Cardiac muscle cell (in vitro differentiated cells and primary cell): ENCODE measurements around the gene ZNF677. TPM values are rescaled to one million over a fixed set of nuclear protein-coding genes. Genes with fewer than 3 reads are reported as not detected.
"Not testable (repeated sequence)": the region's sequence is repeated elsewhere in the genome, so short reads cannot be mapped to it uniquely, and the experiment has no call there.

ENCODE experiments used
- DNase-seq, 2 donors: peaks; one replicate each; pipeline versions ENCODE4 v3.0.0 to v3.0.0-alpha.2; 2010 to 2017; ENCODE audit warnings: low read depth in 1 of 2, low spot score in 1 of 2
- H3K27ac ChIP-seq: fragments of 200-600 bp; sonication (generic); 2 replicates; pipeline ENCODE4 v1.5.1; 2016
- H3K27me3 ChIP-seq: fragments of 200-600 bp; sonication (generic); 2 replicates; pipeline ENCODE4 v1.6.0; 2016; ENCODE audit warnings: control low read depth
- H3K36me3 ChIP-seq: fragments of 200-600 bp; sonication (generic); 2 replicates; pipeline ENCODE4 v1.5.1; 2016; ENCODE audit warnings: control low read depth
- H3K4me1 ChIP-seq: fragments of 200-600 bp; sonication (generic); 2 replicates; pipeline ENCODE4 v1.8.1; 2017; ENCODE audit warnings: low read depth, mild to moderate bottlenecking, mixed run types
- H3K4me3 ChIP-seq: fragments of 200-600 bp; sonication (generic); 2 replicates; pipeline ENCODE4 v1.5.1; 2016; ENCODE audit warnings: mild to moderate bottlenecking
- H3K9me3 ChIP-seq: fragments of 200-600 bp; sonication (generic); 2 replicates; pipeline ENCODE4 v1.5.1; 2017; ENCODE audit warnings: low read depth, mild to moderate bottlenecking, control low read depth
- CTCF ChIP-seq: IDR thresholded peaks from 2 replicates; pipeline ENCODE4 v1.5.1; 2012; ENCODE audit warnings: low read depth, mild to moderate bottlenecking, low read length
- polyA plus RNA-seq: library from polyadenylated mRNA; unstranded; fragments of >200 nt; fragmentation: Nextera tagmentation; extraction: Ambion mirVana; gene quantifications from 2 replicates; pipeline ENCODE4 v1.2.1, GENCODE V29; 2016
- total RNA-seq: library from RNA; depleted of rRNA; stranded (reverse); fragments of >200 nt; gene quantifications from 2 replicates; pipeline ENCODE4 v1.2.3, GENCODE V29; 2016

The ZNF677 gene
- total and polyA plus RNA-seq, 2 experiments from 2014 or later = 49.2 to 62.1 TPM

GRCh38 chr19:53275480-53275879 is 20.8 kb upstream of the ZNF677 start:
- no peak overlapping the region for H3K27ac ChIP-seq
- no peaks in the 10 kb centered on the region for H3K36me3 ChIP-seq
- no peak for TF ChIP-seq CTCF
- no peaks in the 10 kb centered on the region for H3K9me3 ChIP-seq
- H3K27me3 ChIP-seq = no peaks in the 10 kb centered on the region
- H3K4me1 ChIP-seq = no peaks in the 10 kb centered on the region
- no peak overlapping the region for H3K4me3 ChIP-seq
- no peak for DNase-seq

GRCh38 chr19:53272044-53272443 is 17.4 kb upstream of the ZNF677 start:
- Histone ChIP-seq H3K36me3 (no peaks in the 10 kb centered on the region), H3K27me3 (no peaks in the 10 kb centered on the region), H3K9me3 (no peaks in the 10 kb centered on the region), H3K4me3 (no peak overlapping the region), H3K4me1 (no peaks in the 10 kb centered on the region), H3K27ac (no peak overlapping the region)
- no peak for DNase-seq
- no peak for TF ChIP-seq CTCF

- H3K4me1 ChIP-seq, H3K27ac ChIP-seq, H3K4me3 ChIP-seq, H3K36me3 ChIP-seq, H3K27me3 ChIP-seq, DNase-seq, H3K9me3 ChIP-seq: not testable (repeated sequence)
These were observed 15.2 kb upstream of the ZNF677 start for GRCh38 chr19:53269861-53270260.

GRCh38 chr19:53267623-53268022 is 12.9 kb upstream of the ZNF677 start, which contains the start of gene VN1R4:
Gene VN1R4, minus strand, starts transcription at chr19:53267723. Its CDS starts 58 bp downstream, at chr19:53267665.
- H3K4me1 ChIP-seq, DNase-seq, H3K36me3 ChIP-seq, H3K27ac ChIP-seq, H3K9me3 ChIP-seq, H3K27me3 ChIP-seq, H3K4me3 ChIP-seq: not testable (repeated sequence)

- not testable (repeated sequence) for H3K4me3 ChIP-seq, H3K36me3 ChIP-seq, H3K27me3 ChIP-seq, DNase-seq, H3K27ac ChIP-seq, H3K9me3 ChIP-seq, H3K4me1 ChIP-seq
These were observed 3.2 kb upstream of the ZNF677 start, which contains the start of gene VN1R2 for GRCh38 chr19:53257715-53258342. Gene VN1R2, plus strand, starts transcription at chr19:53258292. Its CDS starts 84 bp downstream, at chr19:53258376.

GRCh38 chr19:53246498-53246897 is 8.2 kb downstream of the ZNF677 start:
- peaks cover 1% of the 10 kb centered on the region for H3K9me3 ChIP-seq
- TF ChIP-seq CTCF = no peak

GRCh38 chr19:53237114-53237777 is 17.4 kb downstream of the ZNF677 start:
- DNase-seq = no peak
- H3K9me3 ChIP-seq = peaks cover 17% of the 10 kb centered on the region
- no peak overlapping the region for H3K4me3 ChIP-seq
- TF ChIP-seq CTCF = no peak
- peaks cover 37% of the 10 kb centered on the region for H3K36me3 ChIP-seq
- H3K4me1 ChIP-seq = no peaks in the 10 kb centered on the region
- H3K27ac ChIP-seq = no peak overlapping the region
- no peaks in the 10 kb centered on the region for H3K27me3 ChIP-seq

More at GRCh38 chr19:53246498-53246897, 8.2 kb downstream of the ZNF677 start:
- DNase-seq = no peak
- Histone ChIP-seq H3K36me3 (peaks cover 62% of the 10 kb centered on the region), H3K4me1 (no peaks in the 10 kb centered on the region), H3K27ac (no peak overlapping the region), H3K4me3 (no peak overlapping the region), H3K27me3 (no peaks in the 10 kb centered on the region)
